HEK293 (cell line): Measurements from ENCODE around the gene LRRC37A3.
"Not testable (repeated sequence)": the region's sequence is repeated elsewhere in the genome, so short reads cannot be mapped to it uniquely, and the experiment has no call there.

ENCODE experiments used
- CTCF ChIA-PET: fragments of 350-600 bp; formaldehyde crosslinking; extraction: SDS; loops from one replicate; lab custom pipeline; 2021; ENCODE audit warnings: antibody characterized with exemption; lab: Yijun Ruan, JAX
- POLR2A ChIA-PET: fragments of 300-600 bp; formaldehyde crosslinking; extraction: SDS; loops from one replicate; lab custom pipeline; 2020; ENCODE audit warnings: antibody characterized with exemption, inconsistent platforms; lab: Yijun Ruan, JAX
- H3K27ac ChIP-seq: fragments of 200-500 bp; sonication (Bioruptor generic); 2 replicates; pipeline ENCODE4 v1.5.1; 2014; ENCODE audit warnings: low read depth, low read length, control low read depth, inconsistent platforms; ENCODE audit errors: extremely low read depth
- H3K36me3 ChIP-seq, 2 experiments: fragments of 200-500 bp in 1 of 2; sonication (Bioruptor generic) in 1 of 2; 1 replicate in 1 of 2; 2 replicates in 1 of 2; pipeline ENCODE4 v1.5.1; 2014 to 2017; ENCODE audit warnings: inconsistent platforms in 2 of 2, low read length in 2 of 2; ENCODE audit not compliant: control insufficient read depth in 2 of 2, insufficient read depth in 1 of 2
- H3K4me1 ChIP-seq: fragments of 200-500 bp; sonication (Bioruptor generic); 2 replicates; pipeline ENCODE4 v1.5.1; 2014; ENCODE audit warnings: mild to moderate bottlenecking, low read length, inconsistent platforms; ENCODE audit not compliant: control insufficient read depth, insufficient read depth
- H3K4me3 ChIP-seq: 2 replicates; pipeline ENCODE4 v1.5.1; 2011; ENCODE audit warnings: low read depth, mild to moderate bottlenecking, control low read depth, low read length, moderate library complexity
- H3K9me3 ChIP-seq: fragments of 200-500 bp; sonication (Bioruptor generic); 2 replicates; pipeline ENCODE4 v1.5.1; 2014; ENCODE audit warnings: low read depth, low read length, inconsistent platforms; ENCODE audit not compliant: control insufficient read depth, insufficient read depth
- GLIS1 ChIP-seq: fragments of 450-650 bp; formaldehyde crosslinking; IDR thresholded peaks from 2 replicates; pipeline ENCODE4 v1.5.1; 2016; ENCODE audit warnings: missing biosample characterization, missing genetic modification characterization
- PRDM1 ChIP-seq: fragments of 450-650 bp; formaldehyde crosslinking; IDR thresholded peaks from 2 replicates; pipeline ENCODE4; 2016; ENCODE audit warnings: missing biosample characterization, missing genetic modification characterization
- SETDB1 ChIP-seq: IDR thresholded peaks from one replicate; pipeline ENCODE4 v1.6.1; 2017; ENCODE audit warnings: mild to moderate bottlenecking, low read length, moderate library complexity, mixed read lengths; ENCODE audit not compliant: insufficient read length
- ZBTB44 ChIP-seq: fragments of 450-650 bp; IDR thresholded peaks from 2 replicates; pipeline ENCODE4 v1.5.1; 2018; ENCODE audit warnings: missing biosample characterization, mild to moderate bottlenecking, missing genetic modification characterization
- ZFP37 ChIP-seq: fragments of 450-650 bp; formaldehyde crosslinking; IDR thresholded peaks from 2 replicates; pipeline ENCODE4 v1.5.1; 2016; ENCODE audit warnings: missing biosample characterization, missing genetic modification characterization
- ZNF274 ChIP-seq, 2 experiments: fragments of 200-500 bp in 1 of 2; fragments of 450-650 bp in 1 of 2; sonication (Bioruptor generic) in 1 of 2; formaldehyde crosslinking in 1 of 2; IDR thresholded peaks; 2 replicates each; pipeline versions ENCODE4 v1.5.1 to v1.6.1; 2014 to 2016; ENCODE audit warnings: borderline replicate concordance in 1 of 2, inconsistent platforms in 1 of 2, low read length in 1 of 2, missing biosample characterization in 1 of 2, missing genetic modification characterization in 1 of 2
- ZNF501 ChIP-seq: fragments of 450-650 bp; formaldehyde crosslinking; IDR thresholded peaks from 2 replicates; pipeline ENCODE4 v1.5.1; 2016; ENCODE audit warnings: missing biosample characterization, missing genetic modification characterization
- ZNF600 ChIP-seq: fragments of 450-650 bp; formaldehyde crosslinking; IDR thresholded peaks from 2 replicates; pipeline ENCODE4 v1.5.1; 2016; ENCODE audit warnings: missing biosample characterization, missing genetic modification characterization
- ZNF629 ChIP-seq: fragments of 450-650 bp; formaldehyde crosslinking; IDR thresholded peaks from 2 replicates; pipeline ENCODE4 v1.5.1; 2017; ENCODE audit warnings: missing biosample characterization, missing genetic modification characterization
- ZNF645 ChIP-seq: fragments of 450-650 bp; formaldehyde crosslinking; IDR thresholded peaks from 2 replicates; pipeline ENCODE4; 2016; ENCODE audit warnings: missing biosample characterization, missing genetic modification characterization
- ZNF654 ChIP-seq: fragments of 450-650 bp; formaldehyde crosslinking; IDR thresholded peaks from 2 replicates; pipeline ENCODE4 v1.5.1; 2016; ENCODE audit warnings: low read depth, missing biosample characterization, missing genetic modification characterization
- ZNF660 ChIP-seq: fragments of 450-650 bp; IDR thresholded peaks from 2 replicates; pipeline ENCODE4 v1.5.1; 2018; ENCODE audit warnings: missing biosample characterization, mild to moderate bottlenecking, missing genetic modification characterization
- ZNF837 ChIP-seq: fragments of 450-650 bp; formaldehyde crosslinking; IDR thresholded peaks from 2 replicates; pipeline ENCODE4 v1.5.1; 2016; ENCODE audit warnings: missing biosample characterization, missing genetic modification characterization
- ZSCAN30 ChIP-seq: fragments of 450-650 bp; IDR thresholded peaks from 2 replicates; pipeline ENCODE4 v1.5.1; 2018; ENCODE audit warnings: missing biosample characterization, mild to moderate bottlenecking, missing genetic modification characterization, moderate library complexity
- TF ChIP-seq, protein P1 (sequence below): fragments of 450-650 bp; formaldehyde crosslinking; IDR thresholded peaks from 2 replicates; pipeline ENCODE4 v1.5.1; 2016; ENCODE audit warnings: missing biosample characterization, missing genetic modification characterization

LRRC37A3 gene

DNA sequence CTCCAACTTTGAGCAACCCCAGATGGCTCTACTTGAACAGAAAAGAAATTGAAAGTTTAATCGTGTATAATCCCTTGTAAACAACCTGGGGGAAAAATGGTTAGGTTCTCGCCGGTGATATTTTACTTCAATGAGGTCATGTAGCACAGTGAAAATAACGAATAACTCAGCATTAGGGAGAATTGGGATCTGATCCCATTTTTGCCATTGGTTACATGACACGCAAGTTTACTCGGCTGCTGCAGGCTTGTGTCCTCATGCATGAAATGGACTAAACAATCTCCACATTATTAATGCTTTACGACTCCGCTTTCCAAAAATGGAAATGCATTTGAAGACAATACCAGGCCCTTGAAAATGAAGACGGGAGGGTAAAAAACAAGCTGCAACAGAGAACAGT is 45.5 kb upstream of the LRRC37A3 start (continued):
- TF ChIP-seq ZBTB44 (tag by site-specific recombination) (peak; percentile 86; the same call in 1 of the 2 replicates), ZNF837 (tag by site-specific recombination) (no peak), SETDB1 (no peak), ZNF629 (tag by site-specific recombination) (no peak), GLIS1 (tag by site-specific recombination) (no peak), PRDM1 (tag by site-specific recombination) (peak; percentile 35; the same call in 1 of the 2 replicates), ZNF645 (tag by site-specific recombination) (no peak), ZNF274 (IDR thresholded peaks at IDR 0.05; ENCODE audit: low read length) (no peak), ZNF274 (tag by site-specific recombination; IDR thresholded peaks at IDR 0.05; ENCODE audit: borderline replicate concordance) (no peak)
- TF ChIP-seq, protein P1, sequence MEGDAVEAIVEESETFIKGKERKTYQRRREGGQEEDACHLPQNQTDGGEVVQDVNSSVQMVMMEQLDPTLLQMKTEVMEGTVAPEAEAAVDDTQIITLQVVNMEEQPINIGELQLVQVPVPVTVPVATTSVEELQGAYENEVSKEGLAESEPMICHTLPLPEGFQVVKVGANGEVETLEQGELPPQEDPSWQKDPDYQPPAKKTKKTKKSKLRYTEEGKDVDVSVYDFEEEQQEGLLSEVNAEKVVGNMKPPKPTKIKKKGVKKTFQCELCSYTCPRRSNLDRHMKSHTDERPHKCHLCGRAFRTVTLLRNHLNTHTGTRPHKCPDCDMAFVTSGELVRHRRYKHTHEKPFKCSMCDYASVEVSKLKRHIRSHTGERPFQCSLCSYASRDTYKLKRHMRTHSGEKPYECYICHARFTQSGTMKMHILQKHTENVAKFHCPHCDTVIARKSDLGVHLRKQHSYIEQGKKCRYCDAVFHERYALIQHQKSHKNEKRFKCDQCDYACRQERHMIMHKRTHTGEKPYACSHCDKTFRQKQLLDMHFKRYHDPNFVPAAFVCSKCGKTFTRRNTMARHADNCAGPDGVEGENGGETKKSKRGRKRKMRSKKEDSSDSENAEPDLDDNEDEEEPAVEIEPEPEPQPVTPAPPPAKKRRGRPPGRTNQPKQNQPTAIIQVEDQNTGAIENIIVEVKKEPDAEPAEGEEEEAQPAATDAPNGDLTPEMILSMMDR (tag by site-specific recombination) = no peak

GRCh38 chr17:64963814-64964213 is 44.5 kb upstream of the LRRC37A3 start:
- H3K36me3 ChIP-seq, H3K27ac ChIP-seq, H3K4me3 ChIP-seq, H3K9me3 ChIP-seq, H3K4me1 ChIP-seq: not testable (repeated sequence)
- ChIA-PET CTCF (interaction anchor here (0.8 to 1.3 kb wide), 5 partner anchors 11 to 138 kb away, joined by 3 to 5 read pairs (median 4); partner anchors contain the start of gene LRRC37A3), POLR2A (interaction anchor here (0.9 kb wide), 1 partner anchor 93 kb away, joined by 4 read pairs; the partner anchor contains the start of gene GNA13)
- 0 out of 2 replicates have a peak, but pooled peaks have one; percentile 16 for TF ChIP-seq ZNF654 (tag by site-specific recombination)

DNA sequence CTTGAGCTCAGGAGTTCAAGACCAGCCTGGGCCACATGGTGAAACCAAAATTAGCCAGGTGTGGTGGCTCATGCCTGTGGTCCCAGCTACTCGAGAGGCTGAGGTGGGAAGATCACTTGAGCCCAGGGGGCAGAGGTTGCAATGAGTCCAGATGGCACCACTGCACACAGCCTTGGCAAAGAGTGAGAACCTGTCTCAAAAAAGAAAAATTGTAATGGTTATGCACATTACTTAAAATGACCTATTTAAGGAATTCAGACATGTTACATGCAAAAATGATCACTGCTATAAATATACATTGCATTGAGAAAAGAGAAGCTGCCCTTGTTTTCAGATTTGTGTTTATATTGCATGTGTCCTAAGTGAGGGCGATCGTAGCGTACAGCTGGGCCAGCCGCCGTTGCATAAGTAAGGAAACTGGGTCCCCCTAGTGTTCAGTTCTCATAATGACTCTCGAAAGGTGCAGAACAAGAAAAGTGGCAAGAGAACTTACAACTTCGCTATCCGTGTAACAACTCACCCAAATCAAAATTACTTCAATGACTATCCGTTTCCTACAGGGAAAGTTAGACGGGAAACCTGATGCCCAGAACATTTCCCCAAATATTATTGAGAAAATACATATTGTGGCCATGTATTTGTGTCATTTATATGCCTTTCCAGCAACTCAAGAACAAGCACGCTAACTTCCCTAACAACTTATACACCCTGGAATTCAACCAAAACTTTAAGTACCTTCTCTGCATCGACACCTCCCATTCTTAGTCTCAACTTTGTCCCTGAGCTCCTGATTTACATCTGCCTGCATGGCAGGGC is 42.5 kb upstream of the LRRC37A3 start:
- POLR2A ChIA-PET = interaction anchor here (0.9 kb wide), 1 partner anchor 543 kb away, joined by 3 read pairs; no protein-coding TSS in a partner anchor
- peak; percentile 33; the same call in 1 of the 2 replicates for TF ChIP-seq ZSCAN30 (tag by site-specific recombination)
- TF ChIP-seq ZNF501 (tag by site-specific recombination) = 0 out of 2 replicates have a peak, but pooled peaks have one; percentile 38
- TF ChIP-seq PRDM1 (tag by site-specific recombination) = peak; percentile 90
- peak; percentile 89 for TF ChIP-seq ZNF600 (tag by site-specific recombination)
- TF ChIP-seq ZNF660 = peak; percentile 62; the same call in 1 of the 2 replicates
- TF ChIP-seq ZNF654 (tag by site-specific recombination) = peak; percentile 82
- TF ChIP-seq ZFP37 (tag by site-specific recombination) = 0 out of 2 replicates have a peak, but pooled peaks have one; percentile 30
- not testable (repeated sequence) for H3K9me3 ChIP-seq, H3K36me3 ChIP-seq, H3K4me1 ChIP-seq, H3K27ac ChIP-seq, H3K4me3 ChIP-seq
- CTCF ChIA-PET = interaction anchor here (0.6 to 2.3 kb wide), 22 partner anchors 9 to 542 kb away, joined by 3 to 12 read pairs (median 4); no protein-coding TSS in a partner anchor
